Measurements from ENCODE around the gene FAP. TPM values are rescaled to one million over a fixed set of nuclear protein-coding genes. Genes with fewer than 3 reads are reported as not detected.

Gene FAP
- total and polyA plus RNA-seq, 9 of the 15 experiments (the other 6 are each of a cell fraction or from before 2014, with no cell fraction given), result not detected

GRCh38 chr2:162242586-162243280 is 512 bp downstream of the FAP start (continued):
- TF ChIP-seq RBM14 (IDR thresholded peaks at IDR 0.05; ENCODE audit: borderline replicate concordance, insufficient read depth, low read depth, low read length) (no peak), GTF2A2 (tag; IDR thresholded peaks at IDR 0.05) (no peak), GABPB1 (CRISPR knock-in tag; IDR thresholded peaks at IDR 0.05) (no peak)

GRCh38 chr2:162241571-162241970 is 1.7 kb downstream of the FAP start:
- FAIRE-seq, result no peak
- DNase-seq (ENCODE audit: extremely low read depth in 1 of 4, low spot score in 3 of 4), result no peak
- ChIA-PET POLR2A (no interaction called here), CTCF (ENCODE audit: low intra/inter-chr PET ratio) (no interaction called here)
- Histone ChIP-seq H3K36me3 (ENCODE audit: control insufficient read depth, insufficient read depth, low read length) (no peaks in the 10 kb centered on the region), H4K20me1 (replicated peaks; ENCODE audit: control insufficient read depth, insufficient read depth, low read length) (no peaks in the 10 kb centered on the region), H2AFZ (ENCODE audit: low read depth, low read length) (no peak overlapping the region), H3K4me2 (ENCODE audit: insufficient read depth, low read length) (no peak overlapping the region), H3K27ac (ENCODE audit: extremely low read depth, low read depth, low read length) (no peak overlapping the region), H3K79me2 (ENCODE audit: control insufficient read depth, insufficient read depth, low read length) (no peaks in the 10 kb centered on the region), H3K27me3 (ENCODE audit: control insufficient read depth in 2 of 2, insufficient read depth in 2 of 2, low read length in 2 of 2) (no peaks in the 10 kb centered on the region), H3K9me1 (ENCODE audit: control insufficient read depth, insufficient read depth, low read length) (no peaks in the 10 kb centered on the region), H3K9me3 (replicated peaks; ENCODE audit: control insufficient read depth, insufficient read depth, low read depth, low read length) (0 out of 2 replicates have a peak, but pooled peaks cover 2% of the 10 kb centered on the region), H3K4me3 (no peak overlapping the region), H3K4me1 (replicated peaks in 1 of 2; ENCODE audit: control insufficient read depth in 2 of 2, insufficient read depth in 2 of 2, low read length in 2 of 2) (no peaks in the 10 kb centered on the region), H3K9ac (ENCODE audit: insufficient read depth in 1 of 2, low read depth in 2 of 2, low read length in 2 of 2) (no peak overlapping the region)
- no peak for ATAC-seq
- no TSS peak for BruUV-seq (replicated peaks)
- WGBS (ENCODE audit: insufficient coverage, low coverage, missing lambda C conversion rate), result 0% methylated on average over 1 of the region's 1 CpG
- intact Hi-C loops (cut with micrococcal nuclease) (no loop called here), in situ Hi-C loops (cut with MboI) (no loop called here)
- no peak for TF ChIP-seq KLF6 (CRISPR knock-in tag; IDR thresholded peaks at IDR 0.05; ENCODE audit: borderline replicate concordance)
- TF ChIP-seq ZNF395 (CRISPR knock-in tag; IDR thresholded peaks at IDR 0.05), result no peak
- no peak for TF ChIP-seq CTCFL (IDR thresholded peaks at IDR 0.05; ENCODE audit: borderline replicate concordance, insufficient read depth, low read depth, low read length, poor library complexity, severe bottlenecking)
- no peak for TF ChIP-seq ATF1 (CRISPR knock-in tag; IDR thresholded peaks at IDR 0.05)
- no peak for TF ChIP-seq ATF1 (tag; IDR thresholded peaks at IDR 0.05)
- no peak for TF ChIP-seq PHB (CRISPR knock-in tag; IDR thresholded peaks at IDR 0.05)
- TF ChIP-seq CHD4 (IDR thresholded peaks at IDR 0.05; ENCODE audit: insufficient read depth, insufficient replicate concordance, low read depth, low read length, poor library complexity, severe bottlenecking), result no peak
- no peak for TF ChIP-seq TARDBP (IDR thresholded peaks at IDR 0.05)
- TF ChIP-seq TBP (optimal IDR thresholded peaks at IDR 0.05; ENCODE audit: low read depth, low read length), result no peak
- TF ChIP-seq ZNF507 (tag; conservative IDR thresholded peaks at IDR 0.05), result no peak
- TF ChIP-seq ZFP91 (CRISPR knock-in tag; IDR thresholded peaks at IDR 0.05), result no peak
- TF ChIP-seq CBFB (CRISPR knock-in tag; IDR thresholded peaks at IDR 0.05), result no peak

Data from K562 (cell line).